H9 (cell line): ENCODE data around the gene COX8A. TPM values are rescaled to one million over a fixed set of nuclear protein-coding genes. Genes with fewer than 3 reads are reported as not detected.

Experiments used
- DNase-seq: peaks from one replicate; pipeline ENCODE4 v3.0.0-alpha.2; 2017
- H2AFZ ChIP-seq: one replicate; pipeline ENCODE4 v1.6.1; 2013; ENCODE audit warnings: mild to moderate bottlenecking, low read length, control low read depth, moderate library complexity
- H2AK5ac ChIP-seq: 2 replicates; pipeline ENCODE4 v1.6.1; 2013; ENCODE audit warnings: low read length, control low read depth, mixed read lengths; ENCODE audit not compliant: insufficient read length
- H2BK120ac ChIP-seq: one replicate; pipeline ENCODE4 v1.6.1; 2013; ENCODE audit warnings: low read depth, mild to moderate bottlenecking, low read length, control low read depth, inconsistent platforms; ENCODE audit not compliant: poor library complexity, severe bottlenecking
- H2BK12ac ChIP-seq: 2 replicates; pipeline ENCODE4 v1.6.1; 2013; ENCODE audit warnings: low read length, control low read depth, mixed read lengths, low read depth; ENCODE audit not compliant: insufficient read length
- H2BK15ac ChIP-seq: 2 replicates; pipeline ENCODE4 v1.6.1; 2013; ENCODE audit warnings: low read depth, low read length, control low read depth
- H2BK20ac ChIP-seq: one replicate; pipeline ENCODE4 v1.6.1; 2013; ENCODE audit warnings: low read depth, mild to moderate bottlenecking, low read length, control low read depth, inconsistent platforms; ENCODE audit not compliant: poor library complexity, severe bottlenecking
- H2BK5ac ChIP-seq: 2 replicates; pipeline ENCODE4 v1.6.1; 2013; ENCODE audit warnings: low read length, control low read depth, mixed read lengths; ENCODE audit not compliant: insufficient read length
- H3K14ac ChIP-seq: 2 replicates; pipeline ENCODE4 v1.6.1; 2013; ENCODE audit warnings: low read length, control low read depth; ENCODE audit not compliant: insufficient read depth
- H3K18ac ChIP-seq: 2 replicates; pipeline ENCODE4 v1.6.1; 2013; ENCODE audit warnings: low read depth, mild to moderate bottlenecking, mixed read lengths, low read length, control low read depth; ENCODE audit not compliant: insufficient read length
- H3K23ac ChIP-seq: 2 replicates; pipeline ENCODE4 v1.6.1; 2013; ENCODE audit warnings: low read length, control low read depth, mixed read lengths, low read depth; ENCODE audit not compliant: insufficient read length
- H3K23me2 ChIP-seq: 2 replicates; pipeline ENCODE4 v1.6.1; 2013; ENCODE audit warnings: low read depth, mild to moderate bottlenecking, mixed read lengths, low read length, control low read depth; ENCODE audit not compliant: insufficient read length, poor library complexity, severe bottlenecking
- H3K27ac ChIP-seq: 2 replicates; pipeline ENCODE4 v1.5.1; 2013; ENCODE audit warnings: low read length, control low read depth, mixed read lengths, low read depth; ENCODE audit not compliant: insufficient read length
- H3K27me3 ChIP-seq: 2 replicates; pipeline ENCODE4 v1.6.1; 2013; ENCODE audit warnings: low read length, control low read depth, inconsistent platforms; ENCODE audit not compliant: insufficient read depth
- H3K4ac ChIP-seq: 2 replicates; pipeline ENCODE4 v1.6.1; 2013; ENCODE audit warnings: low read depth, mild to moderate bottlenecking, control low read depth, inconsistent platforms, low read length, moderate library complexity
- H3K4me1 ChIP-seq: 2 replicates; pipeline ENCODE4 v1.6.1; 2013; ENCODE audit warnings: low read length, control low read depth, inconsistent platforms; ENCODE audit not compliant: insufficient read depth
- H3K4me2 ChIP-seq: 2 replicates; pipeline ENCODE4 v1.6.1; 2013; ENCODE audit warnings: low read length, control low read depth, mixed read lengths; ENCODE audit not compliant: insufficient read length, insufficient read depth
- H3K56ac ChIP-seq: 2 replicates; pipeline ENCODE4 v1.6.1; 2013; ENCODE audit warnings: low read depth, mild to moderate bottlenecking, mixed read lengths, low read length, control low read depth; ENCODE audit not compliant: insufficient read length
- H3K79me1 ChIP-seq: 2 replicates; pipeline ENCODE4 v1.6.1; 2013; ENCODE audit warnings: low read depth, mild to moderate bottlenecking, moderate library complexity, low read length, control low read depth, inconsistent platforms; ENCODE audit not compliant: insufficient read depth, poor library complexity, severe bottlenecking
- H3K79me2 ChIP-seq: 2 replicates; pipeline ENCODE4 v1.6.1; 2013; ENCODE audit warnings: low read length, control low read depth, inconsistent platforms; ENCODE audit not compliant: insufficient read depth
- H3K9ac ChIP-seq: 2 replicates; pipeline ENCODE4 v1.6.1; 2013; ENCODE audit warnings: low read length, control low read depth, mixed read lengths; ENCODE audit not compliant: insufficient read length; ENCODE audit errors: extremely low read depth
- H3K9me3 ChIP-seq: one replicate; pipeline ENCODE4 v1.6.1; 2013; ENCODE audit warnings: low read depth, low read length, inconsistent platforms; ENCODE audit not compliant: control insufficient read depth
- H3T11ph ChIP-seq: one replicate; pipeline ENCODE4 v1.6.1; 2013; ENCODE audit warnings: mild to moderate bottlenecking, low read length, control low read depth, inconsistent platforms
- H4K20me1 ChIP-seq: one replicate; pipeline ENCODE4 v1.6.1; 2013; ENCODE audit not compliant: control insufficient read depth, insufficient read length, insufficient read depth
- H4K5ac ChIP-seq: 2 replicates; pipeline ENCODE4 v1.6.1; 2013; ENCODE audit warnings: low read depth, mild to moderate bottlenecking, mixed read lengths, low read length, control low read depth; ENCODE audit not compliant: insufficient read length
- H4K8ac ChIP-seq: replicated peaks from 2 replicates; pipeline ENCODE4 v1.6.1; 2013; ENCODE audit warnings: low read length, control low read depth, mixed read lengths, low read depth; ENCODE audit not compliant: insufficient read length
- H4K91ac ChIP-seq: 2 replicates; pipeline ENCODE4 v1.6.1; 2013; ENCODE audit warnings: low read depth, mild to moderate bottlenecking, moderate library complexity, mixed read lengths, low read length, control low read depth; ENCODE audit not compliant: insufficient read length
- H3K27ac Mint-ChIP-seq, 3 experiments: 2 replicates in 2 of 3; 3 replicates in 1 of 3; pipeline ENCODE4 v1.8.0; 2020 to 2021; ENCODE audit warnings: mixed read lengths in 3 of 3, mild to moderate bottlenecking in 1 of 3, moderate library complexity in 1 of 3
- H3K27me3 Mint-ChIP-seq: 2 replicates; pipeline ENCODE4 v1.8.0; 2021; ENCODE audit warnings: low read depth, mild to moderate bottlenecking, moderate library complexity, mixed read lengths
- H3K36me3 Mint-ChIP-seq, 3 experiments: 2 replicates in 2 of 3; 3 replicates in 1 of 3; pipeline ENCODE4 v1.8.0; 2020 to 2021; ENCODE audit warnings: low read depth in 3 of 3, mixed read lengths in 3 of 3; ENCODE audit not compliant: insufficient read depth in 1 of 3
- H3K4me1 Mint-ChIP-seq, 2 experiments: 2 replicates each; pipeline ENCODE4 v1.8.0; 2020; ENCODE audit warnings: mixed read lengths in 2 of 2
- H3K4me3 Mint-ChIP-seq, 2 experiments: 2 replicates in 1 of 2; 3 replicates in 1 of 2; pipeline ENCODE4 v1.8.0; 2020 to 2021; ENCODE audit warnings: mild to moderate bottlenecking in 2 of 2, mixed read lengths in 2 of 2, moderate library complexity in 1 of 2
- H3K9me3 Mint-ChIP-seq, 2 experiments: 2 replicates in 1 of 2; 3 replicates in 1 of 2; pipeline ENCODE4 v1.8.0; 2020; ENCODE audit warnings: mild to moderate bottlenecking in 2 of 2, mixed read lengths in 2 of 2, moderate library complexity in 1 of 2
- WGBS: extraction: QIAGEN DNeasy Blood & Tissue Kit; methylation state at CpG from one replicate; pipeline ENCODE4 v1.1.7; 2013; ENCODE audit warnings: missing lambda C conversion rate, low lambda C conversion rate, mixed read lengths; ENCODE audit not compliant: insufficient read length; ENCODE audit errors: extremely low coverage; 5-methylcytosine and 5-hydroxymethylcytosine counted together
- total RNA-seq: library from RNA; stranded (reverse); gene quantifications from 2 replicates; pipeline ENCODE4 v1.2.1, GENCODE V29; 2021
- TF ChIP-seq, protein P1 (sequence below): fragments of 200-600 bp; sonication (generic); conservative IDR thresholded peaks from 3 replicates; pipeline ENCODE4 v1.8.0; 2021; ENCODE audit warnings: antibody characterized with exemption, mild to moderate bottlenecking

The COX8A gene
- total RNA-seq, 1 experiment from 2014 or later: 429 TPM

DNA sequence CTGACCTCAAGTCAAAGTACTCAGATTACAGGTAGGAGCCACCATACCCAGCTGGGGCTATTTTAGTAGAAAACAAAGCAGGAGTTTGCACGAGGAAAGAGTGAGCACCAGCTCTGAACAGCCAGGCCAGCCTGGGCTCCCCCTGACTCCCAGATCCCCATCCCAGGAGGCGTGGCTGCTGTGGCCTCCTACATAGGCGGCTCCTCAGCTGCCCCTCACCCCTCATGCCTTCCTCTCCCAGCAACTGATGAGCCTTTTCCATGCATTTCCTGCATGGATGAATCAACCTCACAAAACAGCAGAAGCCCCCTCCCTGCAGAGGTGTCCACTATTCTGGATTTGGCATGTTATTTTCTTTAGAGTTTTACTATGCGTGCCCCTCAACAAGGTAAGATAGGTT lies 50.8 kb downstream of the COX8A start:
- Histone ChIP-seq H4K8ac (no peak overlapping the region), H2AFZ (no peak overlapping the region), H3K9ac (no peak overlapping the region), H2BK12ac (no peak overlapping the region), H3K14ac (no peak overlapping the region), H3K23me2 (no peaks in the 10 kb centered on the region), H2BK15ac (no peak overlapping the region), H3K4ac (no peak overlapping the region), H3K56ac (no peak overlapping the region), H4K91ac (no peak overlapping the region), H2AK5ac (no peak overlapping the region), H3K79me1 (no peaks in the 10 kb centered on the region), H4K5ac (no peak overlapping the region), H3K4me1 (peaks cover 2% of the 10 kb centered on the region; the same call in 1 of the 2 replicates), H3K9me3 (no peaks in the 10 kb centered on the region), H3K23ac (no peak overlapping the region), H3K27me3 (no peaks in the 10 kb centered on the region), H2BK120ac (no peak overlapping the region), H3K4me2 (no peak overlapping the region), H2BK5ac (no peak overlapping the region), H3K18ac (no peak overlapping the region), H3T11ph (no peak overlapping the region), H3K27ac (no peak overlapping the region), H4K20me1 (no peaks in the 10 kb centered on the region), H3K79me2 (no peaks in the 10 kb centered on the region), H2BK20ac (no peak overlapping the region)
- WGBS: no CpG with 5 or more reads among the region's 4 CpGs
- peak; percentile 85 for DNase-seq
- Mint-ChIP-seq H3K36me3 (no peaks in the 10 kb centered on the region; a peak in 3 of 7 replicates), H3K4me1 (peaks cover 59 to 81% of the 10 kb centered on the region in 2 experiments), H3K27ac (peak overlapping the region; percentile 34 to 88 (median 84); a peak in 5 of 7 replicates), H3K4me3 (peak overlapping the region in 1 of 2 experiments; percentile 60; a peak in 2 of 5 replicates), H3K9me3 (no peaks in the 10 kb centered on the region), H3K27me3 (peaks cover 44% of the 10 kb centered on the region)
- TF ChIP-seq, protein P1, sequence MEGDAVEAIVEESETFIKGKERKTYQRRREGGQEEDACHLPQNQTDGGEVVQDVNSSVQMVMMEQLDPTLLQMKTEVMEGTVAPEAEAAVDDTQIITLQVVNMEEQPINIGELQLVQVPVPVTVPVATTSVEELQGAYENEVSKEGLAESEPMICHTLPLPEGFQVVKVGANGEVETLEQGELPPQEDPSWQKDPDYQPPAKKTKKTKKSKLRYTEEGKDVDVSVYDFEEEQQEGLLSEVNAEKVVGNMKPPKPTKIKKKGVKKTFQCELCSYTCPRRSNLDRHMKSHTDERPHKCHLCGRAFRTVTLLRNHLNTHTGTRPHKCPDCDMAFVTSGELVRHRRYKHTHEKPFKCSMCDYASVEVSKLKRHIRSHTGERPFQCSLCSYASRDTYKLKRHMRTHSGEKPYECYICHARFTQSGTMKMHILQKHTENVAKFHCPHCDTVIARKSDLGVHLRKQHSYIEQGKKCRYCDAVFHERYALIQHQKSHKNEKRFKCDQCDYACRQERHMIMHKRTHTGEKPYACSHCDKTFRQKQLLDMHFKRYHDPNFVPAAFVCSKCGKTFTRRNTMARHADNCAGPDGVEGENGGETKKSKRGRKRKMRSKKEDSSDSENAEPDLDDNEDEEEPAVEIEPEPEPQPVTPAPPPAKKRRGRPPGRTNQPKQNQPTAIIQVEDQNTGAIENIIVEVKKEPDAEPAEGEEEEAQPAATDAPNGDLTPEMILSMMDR: no peak

Other genes starting within 250 kb of the COX8A start
- 48.2 and 49.3 TPM in 2 replicates for gene ZFTA, start 205.8 kb upstream of the COX8A start, total RNA-seq
- gene SPINDOC, start 161.2 kb upstream of the COX8A start, total RNA-seq: 121 TPM in 2 replicates
- gene MARK2, start 135.5 kb upstream of the COX8A start, total RNA-seq: 45.7 and 49.6 TPM in 2 replicates
- 117 and 118 TPM in 2 replicates for gene RCOR2, start 57.5 kb upstream of the COX8A start, total RNA-seq
- gene NAA40, start 35.6 kb upstream of the COX8A start, total RNA-seq: 43.9 and 44.4 TPM in 2 replicates
- 114 TPM in 2 replicates for gene OTUB1, start 11.8 kb downstream of the COX8A start, total RNA-seq
- gene FLRT1, start 61.3 kb downstream of the COX8A start, total RNA-seq: 0.24 and 0.31 TPM in 2 replicates
- gene MACROD1, start 191.5 kb downstream of the COX8A start, total RNA-seq: 18.3 and 21.2 TPM in 2 replicates
- gene STIP1, start 211.6 kb downstream of the COX8A start, total RNA-seq: 331 and 338 TPM in 2 replicates
- 6.6 and 10.6 TPM in 2 replicates for gene FERMT3, start 232.1 kb downstream of the COX8A start, total RNA-seq